ENCODE measurements around the gene TUBB1. TPM values are rescaled to one million over a fixed set of nuclear protein-coding genes. Genes with fewer than 3 reads are reported as not detected.
"Not testable (repeated sequence)": the region's sequence is repeated elsewhere in the genome, so short reads cannot be mapped to it uniquely, and the experiment has no call there.

The TUBB1 gene
- under 1 TPM; 0.10 to 0.34 (median 0.10) TPM for polyA plus RNA-seq

DNA sequence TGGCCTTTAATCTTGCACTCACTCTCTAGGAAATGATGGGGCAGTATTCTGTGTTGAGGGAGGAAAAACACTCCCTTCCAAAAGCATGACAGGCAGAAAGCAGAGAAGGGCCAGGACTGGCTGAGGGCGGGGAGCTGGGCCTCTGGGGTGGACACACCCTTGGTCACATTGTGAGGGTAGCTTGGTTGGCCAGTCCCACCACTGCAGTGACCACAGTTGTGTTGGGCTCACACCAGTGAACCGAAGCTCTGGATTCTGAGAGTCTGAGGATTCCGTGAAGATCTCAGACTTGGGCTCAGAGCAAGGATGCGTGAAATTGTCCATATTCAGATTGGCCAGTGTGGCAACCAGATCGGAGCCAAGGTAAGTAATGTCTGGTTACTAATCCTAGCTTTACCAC lies at the start of gene TUBB1:
TSS of gene TUBB1 (plus strand) at position 213 of the 400 bp plus-strand sequence. CDS start at position 307, 94 bp downstream.
- no peak within 1 kb of the TSS for H3K27ac ChIP-seq (ENCODE audit: low read depth, low read length)
- WGBS, 3 donors: 92 to 98% (median 95%) methylated on average over 5 of the region's 5 CpGs

DNA sequence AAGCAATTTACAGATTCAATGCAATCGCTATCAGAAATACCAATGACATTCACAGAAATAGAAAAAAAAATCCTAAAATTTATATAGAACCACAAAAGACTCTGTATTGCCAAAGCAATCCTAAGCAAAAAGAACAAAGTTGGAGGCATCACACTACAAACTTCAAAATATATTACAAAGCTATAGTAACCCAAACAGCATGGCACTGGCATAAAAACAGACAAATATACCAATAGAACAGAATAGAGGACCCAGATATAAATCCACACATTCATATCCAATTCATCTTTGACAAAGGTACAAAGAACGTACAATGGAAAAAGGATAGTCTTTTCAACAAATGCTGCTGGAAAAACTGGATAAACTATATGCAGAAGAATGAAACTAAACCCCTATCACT lies 49.8 kb upstream of the TUBB1 start:
- no peak overlapping the region for H3K27ac ChIP-seq (ENCODE audit: low read depth, low read length)
- 63 to 75% (median 67%) methylated on average over 2 of the region's 2 CpGs for WGBS, 3 donors

DNA sequence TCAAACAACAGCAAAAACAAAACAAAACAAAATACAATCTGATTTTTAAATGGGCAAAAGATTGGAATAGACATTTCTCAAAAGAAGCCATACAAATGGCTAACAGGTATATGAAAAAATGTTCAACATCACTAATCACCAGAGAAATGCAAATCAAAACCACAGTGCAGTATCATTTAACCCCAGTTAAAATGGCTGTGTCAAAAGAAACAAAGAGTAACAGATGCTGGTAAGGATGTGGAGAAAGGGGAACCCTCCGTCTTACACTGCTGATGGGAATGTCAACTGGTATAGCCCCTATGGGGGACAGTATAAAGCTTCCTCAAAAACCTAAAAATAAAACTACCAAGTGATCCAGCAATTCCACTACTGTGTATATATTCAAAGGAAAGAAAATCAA lies 49.1 kb upstream of the TUBB1 start:
- H3K27ac ChIP-seq (ENCODE audit: low read depth, low read length): no peak overlapping the region

GRCh38 chr20:58971429-58971828 lies 47.8 kb upstream of the TUBB1 start:
- no peak overlapping the region for H3K27ac ChIP-seq (ENCODE audit: low read depth, low read length)
- WGBS, 3 donors: 82 to 85% (median 84%) methylated on average over 6 of the region's 6 CpGs

More for the DNA sequence above, 49.1 kb upstream of the TUBB1 start:
- 56 to 84% (median 63%) methylated on average over 1 of the region's 1 CpG for WGBS, 3 donors

- 76 to 84% (median 82%) methylated on average over 4 of the region's 4 CpGs for WGBS, 3 donors
- no peak overlapping the region for H3K27ac ChIP-seq (ENCODE audit: low read depth, low read length)
Measured at GRCh38 chr20:58973179-58973578, 46.0 kb upstream of the TUBB1 start.

DNA sequence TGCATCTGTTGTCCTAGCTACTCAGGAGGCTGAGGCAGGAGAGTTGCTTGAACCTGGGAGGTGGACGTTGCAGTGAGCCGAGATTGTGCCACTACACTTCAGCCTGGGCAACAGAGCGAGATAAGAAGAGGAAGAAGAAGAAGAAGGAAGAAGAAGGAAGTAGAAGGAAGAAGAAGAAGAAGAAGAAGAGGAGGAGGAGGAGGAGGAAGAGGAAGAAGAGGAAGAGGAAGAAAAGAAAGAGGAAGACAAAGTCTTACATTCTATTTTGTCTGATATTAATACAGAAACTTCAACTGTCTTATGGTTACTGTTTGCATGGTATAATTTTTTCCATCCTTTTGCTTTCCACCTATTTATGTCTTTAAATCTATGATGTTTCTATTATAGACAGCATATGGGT lies 45.4 kb upstream of the TUBB1 start:
- WGBS, 3 donors: 56 to 89% (median 71%) methylated on average over 3 of the region's 3 CpGs
- H3K27ac ChIP-seq (ENCODE audit: low read depth, low read length): no peak overlapping the region

GRCh38 chr20:58975353-58975752 lies 43.9 kb upstream of the TUBB1 start:
- WGBS, 3 donors: 91 to 97% (median 96%) methylated on average over 1 of the region's 1 CpG
- H3K27ac ChIP-seq (ENCODE audit: low read depth, low read length): no peak overlapping the region

DNA sequence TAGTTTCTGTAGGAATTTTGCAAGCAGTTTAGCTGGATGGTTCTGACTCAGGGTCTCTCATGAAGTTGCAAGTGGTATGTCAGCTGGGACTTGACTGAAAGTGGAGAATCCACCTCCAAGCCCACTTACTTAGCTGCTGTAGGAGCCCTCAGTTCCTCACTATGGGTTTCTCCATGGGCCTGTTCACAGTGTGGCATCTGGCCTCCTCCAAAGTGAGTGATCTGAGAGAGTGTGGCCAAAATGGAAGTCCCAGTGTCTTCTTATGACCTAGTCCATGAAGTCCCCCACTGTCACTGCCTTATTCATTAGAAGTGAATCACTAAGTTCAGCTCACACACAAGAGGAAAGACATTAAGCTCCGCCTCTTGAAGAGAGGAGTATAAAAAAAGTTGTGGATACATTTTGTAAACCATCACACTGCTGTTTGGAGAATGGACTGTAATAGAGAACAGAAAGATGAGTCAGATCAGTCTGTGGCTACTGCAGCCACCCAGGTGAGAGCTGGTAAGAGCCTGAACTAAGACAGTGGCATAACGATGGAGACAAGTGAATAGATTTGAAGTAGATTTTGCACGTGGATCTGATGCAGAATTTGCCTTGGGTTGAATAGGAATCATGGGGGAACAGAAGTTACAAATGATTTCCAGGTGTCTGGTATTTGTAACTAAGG lies 43.0 kb upstream of the TUBB1 start:
- no peak overlapping the region for H3K27ac ChIP-seq (ENCODE audit: low read depth, low read length)
- 84 to 88% (median 86%) methylated on average over 3 of the region's 3 CpGs for WGBS, 3 donors

DNA sequence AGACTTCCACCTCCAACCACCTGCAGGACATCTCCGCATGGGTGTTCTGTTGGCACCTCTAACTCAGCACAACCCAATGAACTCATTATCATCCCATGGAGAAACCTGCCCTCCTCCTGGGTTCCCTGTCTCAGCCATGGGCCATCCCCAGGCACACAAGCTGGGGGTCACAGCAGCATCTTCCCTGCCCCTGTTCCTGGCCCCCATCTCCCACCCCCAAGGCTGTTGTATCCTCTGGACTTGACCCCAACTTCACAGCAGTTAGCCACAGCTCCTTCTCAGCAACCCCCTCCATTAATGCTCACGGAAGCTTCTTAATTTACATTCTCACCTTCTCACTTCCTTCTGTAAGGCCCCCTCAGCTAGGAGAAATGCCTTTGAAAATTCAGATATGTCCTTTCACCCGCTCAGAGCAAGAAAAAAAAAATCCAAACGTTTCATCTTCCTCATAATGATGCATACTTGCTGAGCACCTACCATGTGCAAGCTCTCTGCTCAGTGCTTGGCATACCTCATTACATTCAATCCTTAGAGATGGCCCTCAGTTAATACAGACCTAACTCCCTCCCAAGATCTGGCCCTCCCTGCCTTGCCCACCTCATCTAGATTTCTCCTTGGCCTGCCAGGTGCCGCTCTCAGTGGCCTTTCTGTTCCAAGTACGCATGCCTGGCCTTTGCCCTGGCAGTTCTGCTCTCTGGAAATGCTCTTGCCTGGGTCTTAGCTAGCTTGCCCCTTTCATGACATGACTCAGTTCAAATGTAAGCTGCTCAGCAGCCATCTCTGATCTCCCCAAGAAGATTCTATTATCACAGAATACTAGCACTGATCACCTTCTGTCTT lies 40.7 kb upstream of the TUBB1 start:
- no peak overlapping the region for H3K27ac ChIP-seq (ENCODE audit: low read depth, low read length)
- WGBS, 3 donors: 66 to 77% (median 71%) methylated on average over 6 of the region's 6 CpGs

DNA sequence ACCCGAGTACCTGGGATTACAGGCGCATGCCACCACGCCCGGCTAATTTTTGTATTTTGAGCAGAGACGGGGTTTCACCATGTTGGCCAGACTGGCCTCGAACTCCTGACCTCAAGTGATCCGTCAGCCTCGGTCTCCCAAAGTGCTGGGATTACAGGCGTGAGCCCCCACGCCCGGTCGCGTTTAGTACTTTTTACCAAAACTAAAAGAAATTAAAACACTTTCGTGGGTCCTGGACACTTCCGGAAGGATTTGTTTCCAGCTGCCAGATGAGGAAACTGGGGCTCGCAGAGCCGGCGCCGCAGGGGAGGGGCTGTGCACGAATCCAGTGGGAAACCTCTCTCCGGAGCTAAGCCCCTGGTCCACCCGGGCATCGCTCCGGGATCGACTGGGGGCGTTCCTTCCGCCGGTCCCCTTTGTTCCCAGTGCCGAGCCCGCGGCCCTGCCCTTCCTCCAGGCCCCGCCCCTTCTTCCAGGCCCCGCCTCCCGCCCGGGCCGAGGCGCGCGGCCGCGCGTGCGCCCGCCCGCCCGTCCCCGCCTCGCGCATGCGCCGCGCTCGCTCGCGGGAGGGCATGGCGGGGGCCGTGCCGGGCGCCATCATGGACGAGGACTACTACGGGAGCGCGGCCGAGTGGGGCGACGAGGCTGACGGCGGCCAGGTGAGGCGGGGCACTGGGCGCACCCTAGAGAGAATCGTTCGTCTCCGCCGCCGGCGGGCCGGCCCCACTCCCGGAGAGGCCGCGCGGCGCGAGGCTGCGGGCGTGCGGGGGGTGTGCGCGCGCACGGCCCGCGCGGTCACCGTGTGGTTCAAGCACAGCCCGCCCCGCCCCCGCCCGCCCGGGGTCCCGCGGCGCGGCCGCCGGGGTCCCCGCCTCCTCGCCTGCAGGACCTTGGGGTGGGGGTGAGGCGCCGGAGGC lies 38.3 kb upstream of the TUBB1 start, which contains the start of gene NELFCD:
TSS of gene NELFCD (plus strand) at position 546 of the 917 bp plus-strand sequence. CDS start at position 600, 54 bp downstream.
- H3K27ac ChIP-seq (ENCODE audit: low read depth, low read length): no peak within 1 kb of the TSS
- 6 to 17% (median 11%) methylated on average over 49 to 109 of the region's 109 CpGs for WGBS, 3 donors

- whole genome bisulfite sequencing, 3 donors: 19 to 21% (median 20%) methylated on average over 29 of the region's 29 CpGs
- H3K27ac ChIP-seq (ENCODE audit: low read depth, low read length): no peak overlapping the region
Measured at GRCh38 chr20:58981628-58982364, 37.4 kb upstream of the TUBB1 start.

DNA sequence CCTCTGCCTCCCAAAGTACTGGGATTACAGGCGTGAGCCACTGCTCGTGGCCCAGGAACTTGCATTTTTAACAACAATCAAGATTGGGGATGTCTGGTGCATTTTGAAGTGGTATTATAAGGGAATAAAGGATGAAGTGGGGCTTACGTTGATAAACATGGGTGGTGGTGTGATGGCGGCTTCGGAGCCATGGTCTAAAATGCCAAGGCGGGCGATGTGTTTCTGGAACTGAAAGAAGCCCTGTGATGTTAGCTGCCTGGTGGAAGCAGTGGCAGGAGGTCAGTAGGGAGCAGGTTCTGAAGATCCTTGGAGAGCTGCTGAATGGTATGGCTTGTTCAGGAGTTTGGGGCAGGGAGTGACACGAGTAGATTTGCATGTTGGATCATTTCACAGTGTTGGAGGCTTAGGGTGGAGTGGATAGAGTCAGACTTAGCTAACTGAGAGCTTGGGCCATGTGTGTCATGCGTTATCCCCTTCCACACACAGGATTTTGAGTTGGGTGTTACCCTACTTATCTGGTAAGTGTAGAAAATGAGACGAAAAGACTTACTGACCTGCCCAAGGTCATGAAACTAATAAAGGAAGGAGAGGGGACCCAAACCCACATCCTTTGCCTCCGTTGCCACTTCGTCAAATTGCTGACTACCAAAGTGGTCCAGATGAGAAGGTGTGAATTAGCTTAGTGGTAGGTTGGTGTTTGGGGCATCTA lies 36.7 kb upstream of the TUBB1 start:
- WGBS, 3 donors: 84 to 89% (median 85%) methylated on average over 12 of the region's 12 CpGs
- no peak overlapping the region for H3K27ac ChIP-seq (ENCODE audit: low read depth, low read length)

DNA sequence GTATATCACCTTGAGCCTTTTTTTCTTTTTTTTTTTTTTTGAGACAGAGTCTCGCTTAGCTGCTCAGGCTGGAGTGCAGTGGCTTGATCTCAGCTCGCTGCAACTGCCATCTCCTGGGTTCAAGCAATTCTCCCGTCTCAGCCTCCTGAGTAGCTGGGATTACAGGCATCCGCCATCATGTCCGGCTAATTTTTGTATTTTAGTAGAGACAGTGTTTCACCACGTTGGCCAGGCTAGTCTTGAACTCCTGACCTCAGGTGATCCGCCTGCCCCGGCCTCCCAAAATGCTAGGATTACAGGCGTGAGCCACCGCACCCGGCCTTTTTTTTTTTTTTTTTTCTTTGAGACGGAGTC lies 36.1 kb upstream of the TUBB1 start:
- not testable (repeated sequence) for H3K27ac ChIP-seq (ENCODE audit: low read depth, low read length)
- 94 to 95% (median 95%) methylated on average over 12 of the region's 12 CpGs for WGBS, 3 donors

- WGBS, 3 donors: 79 to 93% (median 92%) methylated on average over 6 of the region's 6 CpGs
- no peak overlapping the region for H3K27ac ChIP-seq (ENCODE audit: low read depth, low read length)
Measured at GRCh38 chr20:58984691-58985090, 34.5 kb upstream of the TUBB1 start.

GRCh38 chr20:58985656-58986055 lies 33.6 kb upstream of the TUBB1 start:
- WGBS, 3 donors: 60 to 72% (median 67%) methylated on average over 5 of the region's 5 CpGs
- H3K27ac ChIP-seq (ENCODE audit: low read depth, low read length): no peak overlapping the region

DNA sequence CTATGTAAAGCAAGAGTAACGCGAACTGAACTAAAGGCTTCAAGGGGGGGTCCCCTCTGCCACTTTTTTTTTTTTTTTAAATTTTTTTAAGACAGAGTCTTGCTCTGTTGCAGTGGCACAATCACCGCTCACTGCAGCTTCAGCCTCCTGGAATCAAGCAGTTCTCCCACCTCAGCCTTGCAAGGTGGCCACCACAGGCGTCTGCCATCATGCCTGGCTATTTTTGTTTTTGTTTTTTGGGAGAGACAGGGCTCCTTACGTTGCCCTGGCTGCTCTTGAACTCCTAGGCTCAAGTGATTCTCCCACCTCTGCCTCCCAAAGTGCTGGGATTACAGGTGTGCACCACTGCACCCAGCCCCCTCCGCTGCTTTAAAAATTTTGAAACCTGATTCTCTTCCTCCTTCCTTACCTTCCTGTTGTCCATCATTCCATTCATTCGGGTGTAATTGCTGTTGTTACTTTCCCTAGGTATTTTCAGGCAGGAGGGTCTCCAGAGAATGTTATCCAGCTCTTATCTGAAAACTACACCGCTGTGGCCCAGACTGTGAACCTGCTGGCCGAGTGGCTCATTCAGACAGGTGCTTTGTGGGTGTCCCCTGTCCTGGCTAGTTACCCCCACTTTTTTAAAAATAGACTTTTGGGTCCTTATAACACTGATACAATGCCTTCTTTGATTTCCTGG lies 32.8 kb upstream of the TUBB1 start:
- 80 to 88% (median 86%) methylated on average over 9 of the region's 9 CpGs for WGBS, 3 donors

DNA sequence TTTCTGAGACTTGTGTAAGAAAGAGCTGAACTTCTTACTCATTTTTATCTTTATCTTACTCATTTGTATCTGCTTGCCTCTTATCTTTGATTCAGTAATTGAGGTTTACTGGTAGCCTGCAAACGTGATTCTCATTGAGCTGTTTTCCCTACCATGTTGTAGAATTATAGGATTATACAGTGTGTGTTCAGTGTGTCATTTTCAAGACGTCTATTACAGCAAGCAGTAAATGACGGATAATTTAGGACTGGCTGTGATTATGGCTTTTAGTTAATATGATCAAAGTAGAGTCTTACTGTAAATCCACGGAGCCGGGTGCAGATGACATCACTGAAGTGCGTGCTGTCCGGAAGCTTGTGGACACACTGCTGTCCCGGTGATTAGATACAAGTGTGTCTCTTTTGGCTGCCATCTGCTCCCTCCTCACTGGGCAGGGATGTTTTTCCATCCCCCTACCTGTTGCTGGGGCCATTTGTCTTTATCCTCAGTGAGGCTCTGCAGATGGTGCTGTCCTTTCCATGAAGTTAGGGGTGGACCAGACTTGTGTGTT lies 32.2 kb upstream of the TUBB1 start:
- no peak overlapping the region for H3K27ac ChIP-seq (ENCODE audit: low read depth, low read length)
- WGBS, 3 donors: 87 to 90% (median 90%) methylated on average over 8 of the region's 8 CpGs

More for the DNA sequence above, 32.8 kb upstream of the TUBB1 start:
- H3K27ac ChIP-seq (ENCODE audit: low read depth, low read length): no peak overlapping the region
